Esophagus muscularis mucosa (tissue), 4 donors: Measurements from ENCODE around the gene ATRNL1. TPM values are rescaled to one million over a fixed set of nuclear protein-coding genes. Genes with fewer than 3 reads are reported as not detected.

Experiments
- DNase-seq: peaks from one replicate; pipeline ENCODE4 v3.0.0-alpha.2; 2017; ENCODE audit errors: extremely low spot score
- H3K27ac ChIP-seq, 4 donors: fragments of 200-600 bp; sonication (generic); replicated peaks in 1 of 4; 1 replicate in 3 of 4; 2 replicates in 1 of 4; pipeline ENCODE4 v1.5.1; 2016 to 2019; ENCODE audit warnings: mild to moderate bottlenecking in 1 of 4
- H3K27me3 ChIP-seq, 4 donors: fragments of 200-600 bp; sonication (generic); one replicate each; pipeline versions ENCODE4 v1.5.1 to v1.6.0; 2016 to 2019
- H3K36me3 ChIP-seq, 4 donors: fragments of 200-600 bp; sonication (generic); one replicate each; pipeline ENCODE4 v1.5.1; 2016 to 2019
- H3K4me1 ChIP-seq, 4 donors: fragments of 200-600 bp; sonication (generic); one replicate each; pipeline ENCODE4 v1.5.1; 2016 to 2019
- H3K4me3 ChIP-seq, 4 donors: fragments of 200-600 bp; sonication (generic); 1 replicate in 2 of 4; 2 replicates in 2 of 4; pipeline ENCODE4 v1.5.1; 2016 to 2019; ENCODE audit warnings: mild to moderate bottlenecking in 4 of 4, moderate library complexity in 1 of 4
- H3K9me3 ChIP-seq, 4 donors: fragments of 200-600 bp; sonication (generic); 1 replicate in 3 of 4; 2 replicates in 1 of 4; pipeline ENCODE4 v1.5.1; 2016 to 2019
- CTCF ChIP-seq, 3 experiments: fragments of 200-600 bp in 2 of 3; fragments of 450-650 bp in 1 of 3; sonication (generic) in 2 of 3; IDR thresholded peaks; one replicate each; pipeline ENCODE4 v1.5.1; 2017 to 2019; ENCODE audit warnings: antibody characterized with exemption in 3 of 3, mild to moderate bottlenecking in 2 of 3, moderate library complexity in 1 of 3
- EP300 ChIP-seq: sonication (generic); formaldehyde crosslinking; IDR thresholded peaks from one replicate; pipeline ENCODE4 v1.6.1; 2017; ENCODE audit warnings: antibody characterized with exemption
- POLR2A ChIP-seq: fragments of 450-650 bp; IDR thresholded peaks from one replicate; pipeline ENCODE4 v1.6.1; 2017; ENCODE audit warnings: antibody characterized with exemption, moderate library complexity, mild to moderate bottlenecking, low read depth
- POLR2AphosphoS5 ChIP-seq, 2 donors: sonication (generic); formaldehyde crosslinking; IDR thresholded peaks; one replicate each; pipeline ENCODE4 v1.6.1; 2017; ENCODE audit warnings: antibody characterized with exemption in 2 of 2
- WGBS: methylation state at CpG from one replicate; pipeline ENCODE4 v1.1.5; 2018; 5-methylcytosine and 5-hydroxymethylcytosine counted together
- intact Hi-C: fragments of 100-400 bp; cut with DNase I; formaldehyde crosslinking; loops from one replicate; pipeline ENCODE4 v1.15.1; 2023
- total RNA-seq, 4 donors: library from RNA; depleted of rRNA; stranded (reverse); fragments of >200 nt; gene quantifications; one replicate each; pipeline versions ENCODE4 v1.1.0 to v1.2.1, GENCODE V29; 2016

The ATRNL1 gene
- total RNA-seq, 4 donors from 2014 or later, result 5.0 to 18.0 (median 11.3) TPM

- no peak for DNase-seq
- no peak overlapping the region for H3K27ac ChIP-seq
- no peaks in the 10 kb centered on the region for H3K9me3 ChIP-seq
- no peak overlapping the region for H3K4me3 ChIP-seq
- H3K27me3 ChIP-seq, result no peaks in the 10 kb centered on the region
- intact Hi-C loops, result no loop called here
- H3K4me1 ChIP-seq, result peaks cover 0 to 10% (median 5%) of the 10 kb centered on the region in 4 donors
- H3K36me3 ChIP-seq, result no peaks in the 10 kb centered on the region
- TF ChIP-seq POLR2AphosphoS5 (IDR thresholded peaks at IDR 0.05) (no peak), POLR2A (no peak), EP300 (no peak), CTCF (IDR thresholded peaks at IDR 0.05) (no peak)
- 64% methylated on average over 3 of the region's 3 CpGs for WGBS
Measured at GRCh38 chr10:115950320-115950719, 857.2 kb downstream of the ATRNL1 start.

- no peak overlapping the region for H3K4me3 ChIP-seq
- H3K27ac ChIP-seq, result no peak overlapping the region
- H3K9me3 ChIP-seq, result no peaks in the 10 kb centered on the region
- no peak for DNase-seq
- TF ChIP-seq CTCF (IDR thresholded peaks at IDR 0.05) (no peak), POLR2AphosphoS5 (IDR thresholded peaks at IDR 0.05) (no peak), POLR2A (no peak), EP300 (no peak)
- no peaks in the 10 kb centered on the region for H3K36me3 ChIP-seq
- 68% methylated on average over 3 of the region's 3 CpGs for WGBS
- H3K27me3 ChIP-seq, result no peaks in the 10 kb centered on the region
- intact Hi-C loops, result no loop called here
- H3K4me1 ChIP-seq, result peaks cover 0 to 10% (median 5%) of the 10 kb centered on the region in 4 donors
Measured at GRCh38 chr10:115951242-115951641, 858.1 kb downstream of the ATRNL1 start.

- no peak for TF ChIP-seq POLR2A
- no peak for TF ChIP-seq CTCF (IDR thresholded peaks at IDR 0.05)
- no peak for TF ChIP-seq EP300
- no peak for TF ChIP-seq POLR2AphosphoS5 (IDR thresholded peaks at IDR 0.05)
- Histone ChIP-seq H3K4me1 (peaks cover 0 to 10% (median 5%) of the 10 kb centered on the region in 4 donors), H3K4me3 (no peak overlapping the region), H3K36me3 (no peaks in the 10 kb centered on the region), H3K27ac (no peak overlapping the region), H3K27me3 (no peaks in the 10 kb centered on the region), H3K9me3 (no peaks in the 10 kb centered on the region)
- intact Hi-C loops, result no loop called here
- WGBS, result 91% methylated on average over 5 of the region's 5 CpGs
- DNase-seq, result no peak
Measured at GRCh38 chr10:115953281-115953680, 860.1 kb downstream of the ATRNL1 start.

DNA sequence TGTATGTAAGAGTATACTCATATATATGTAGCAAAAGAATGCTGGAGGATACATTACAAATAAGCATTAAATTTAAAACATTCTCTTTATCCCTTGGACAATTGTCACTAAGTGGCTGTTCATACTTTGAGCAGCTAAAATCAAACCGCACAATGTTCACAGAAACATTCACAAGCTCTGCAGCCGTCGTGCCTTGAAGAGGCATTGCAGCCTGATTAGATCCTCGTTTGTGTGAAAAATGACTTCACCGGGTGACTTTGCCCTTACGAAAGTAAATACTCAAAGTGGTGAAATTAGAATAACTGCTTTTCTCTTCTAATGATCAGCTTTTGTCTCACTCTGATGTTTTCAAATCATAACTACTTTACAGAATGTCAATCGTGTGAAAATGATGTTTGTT is 860.8 kb downstream of the ATRNL1 start:
- intact Hi-C loops, result no loop called here
- no peaks in the 10 kb centered on the region for H3K27me3 ChIP-seq
- no peak overlapping the region for H3K27ac ChIP-seq
- H3K4me3 ChIP-seq, result no peak overlapping the region
- TF ChIP-seq EP300 (no peak), POLR2AphosphoS5 (IDR thresholded peaks at IDR 0.05) (no peak), CTCF (IDR thresholded peaks at IDR 0.05) (no peak), POLR2A (no peak)
- H3K4me1 ChIP-seq, result peaks cover 0 to 10% (median 5%) of the 10 kb centered on the region in 4 donors
- H3K36me3 ChIP-seq, result no peaks in the 10 kb centered on the region
- no peak for DNase-seq
- 90% methylated on average over 7 of the region's 7 CpGs for WGBS
- no peaks in the 10 kb centered on the region for H3K9me3 ChIP-seq
